Stimulated activated CD4-positive, alpha-beta T cell treated with anti-CD3 and anti-CD28 coated beads, Interleukin-4, amount 100 ng/mL, for 1 hour (primary cell): ENCODE data around the gene RNF43.

Experiments
- DNase-seq: peaks from one replicate; pipeline ENCODE4 v3.0.0-alpha.2; 2020

The RNF43 gene

DNA sequence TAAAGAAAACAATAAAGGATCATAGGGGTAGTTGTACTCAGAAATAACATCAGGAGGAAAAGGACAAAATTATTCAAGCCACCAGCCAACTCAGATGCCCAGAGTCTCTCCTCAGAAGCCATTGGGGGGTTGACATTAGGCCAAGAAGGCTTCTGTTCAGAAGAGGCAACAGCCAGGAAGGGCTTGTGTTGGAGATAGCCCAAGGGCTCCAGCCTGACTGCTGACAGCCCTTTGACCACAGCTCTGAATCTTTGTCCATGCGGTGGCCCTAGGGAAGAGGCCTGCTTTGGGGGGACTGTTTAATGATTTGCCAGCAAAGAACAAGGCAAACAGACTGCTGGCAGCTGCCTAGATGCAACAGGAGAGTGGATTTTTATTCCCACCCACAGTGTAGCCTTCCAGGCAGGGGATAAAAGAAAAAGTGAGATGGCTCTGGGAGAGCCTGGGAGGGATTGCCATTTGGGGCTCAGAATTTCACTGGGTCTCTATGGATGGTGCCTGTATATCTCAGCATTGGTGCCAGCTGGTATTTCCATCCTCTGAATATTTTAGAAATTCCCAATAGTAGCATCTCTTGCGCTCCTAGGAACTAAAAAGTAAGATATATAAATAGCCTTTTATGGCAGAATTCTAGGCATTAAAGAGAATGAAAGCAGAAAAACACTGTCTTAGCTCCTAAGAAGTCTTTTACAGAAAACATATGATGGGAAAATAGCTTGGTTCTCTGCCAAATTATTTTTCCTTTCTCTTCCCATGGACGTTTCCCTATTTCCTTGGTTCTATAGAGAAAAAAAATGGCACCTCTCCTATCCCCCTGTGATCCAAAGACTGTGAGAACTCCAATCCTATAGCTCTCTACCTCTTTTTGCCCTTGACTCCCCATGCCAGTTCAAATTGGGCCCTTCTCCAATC lies 36.0 kb downstream of the RNF43 start:
- no peak for DNase-seq

DNA sequence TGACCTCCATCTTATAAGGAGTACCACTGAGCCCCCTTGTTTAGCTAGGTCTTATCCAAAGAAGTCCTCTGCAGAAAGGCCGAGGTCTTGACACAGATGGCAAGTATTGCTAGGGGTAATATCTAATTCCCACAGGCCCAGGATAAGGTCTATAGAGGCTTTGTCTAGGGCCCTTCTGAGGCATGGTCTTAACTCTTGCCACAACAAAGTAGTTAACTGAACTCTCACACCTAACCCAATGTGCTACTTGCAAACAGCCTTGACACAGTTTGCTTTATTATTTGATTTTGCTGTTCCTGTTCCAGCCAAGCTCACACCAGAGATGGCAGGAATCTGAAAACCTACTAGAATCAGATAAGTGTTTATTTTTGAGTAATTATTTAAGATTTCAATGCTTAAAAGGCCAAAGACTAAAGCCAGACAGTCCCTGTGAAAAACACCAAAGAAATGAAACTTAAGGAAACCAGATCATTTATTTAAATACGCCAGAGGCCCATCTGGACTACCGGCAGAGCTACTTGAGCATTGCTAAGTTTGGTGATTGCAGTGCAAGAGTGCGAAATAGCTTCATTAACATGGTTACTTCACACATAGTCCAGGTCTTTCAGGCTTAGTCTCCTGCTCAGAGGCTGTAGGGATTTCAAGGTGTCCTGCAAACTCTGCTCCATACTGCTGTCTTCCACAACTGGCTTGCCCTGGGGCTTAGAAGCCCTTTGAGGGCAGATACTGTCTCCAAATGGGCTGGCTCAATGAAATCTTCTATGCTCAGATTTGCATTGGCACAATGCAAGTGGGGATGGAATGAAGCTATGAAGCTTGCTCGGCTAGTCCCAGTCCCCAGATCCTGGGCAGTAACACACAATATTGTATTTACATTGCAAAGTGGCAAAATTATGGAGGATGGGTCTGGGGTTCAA lies 36.9 kb downstream of the RNF43 start:
- DNase-seq = no peak

DNA sequence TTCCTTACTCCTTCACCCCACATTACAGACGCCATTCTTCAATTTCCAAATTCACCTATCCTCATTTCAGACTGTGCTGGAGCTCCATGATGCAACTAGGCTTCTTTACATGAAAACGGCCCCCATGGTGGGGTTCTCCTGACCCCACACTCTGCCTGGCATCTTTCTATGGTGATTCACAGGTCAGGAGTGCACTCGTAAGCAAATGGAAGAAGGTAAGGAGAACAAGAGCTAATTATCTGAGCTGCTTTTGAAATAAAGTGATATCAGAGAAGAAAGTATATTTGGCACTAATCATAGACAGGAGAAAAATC lies 37.9 kb downstream of the RNF43 start:
- no peak for DNase-seq

DNA sequence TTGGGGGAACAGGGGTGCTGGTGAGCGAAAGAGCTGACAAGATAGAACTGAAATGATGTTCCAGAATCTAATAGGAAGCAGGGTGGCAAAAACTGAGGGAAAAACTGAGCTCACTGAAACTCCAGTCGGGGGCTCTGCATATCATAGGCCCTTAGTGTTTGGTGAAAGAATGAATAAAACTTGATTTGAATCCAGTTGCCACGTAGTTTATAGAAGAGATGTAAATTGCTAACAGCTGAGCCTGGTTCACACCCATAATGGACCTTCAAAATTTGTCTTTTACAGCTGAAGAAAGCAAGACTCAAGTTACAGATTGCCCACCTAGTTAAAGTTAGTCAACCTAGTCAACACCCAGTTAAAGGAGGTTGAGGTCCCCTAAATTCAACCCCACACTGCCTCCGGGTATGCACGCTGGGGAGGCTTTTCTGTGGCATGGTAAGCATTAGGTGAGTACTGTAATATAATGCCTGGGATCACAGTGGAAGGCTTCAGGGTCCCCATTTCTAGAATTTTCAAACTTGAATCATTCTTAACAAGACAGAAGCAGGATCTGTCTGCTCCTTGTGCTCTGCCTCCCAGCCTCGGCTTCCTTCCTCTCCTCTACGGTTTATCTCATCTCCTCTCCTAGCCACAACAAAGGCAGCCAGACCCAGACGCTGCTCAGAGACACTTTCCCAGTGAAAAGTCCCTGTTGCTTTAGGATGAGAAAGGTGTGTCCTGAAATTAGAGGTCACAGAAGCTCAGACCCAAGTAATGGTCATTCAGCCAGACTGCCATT lies 38.4 kb downstream of the RNF43 start:
- no peak for DNase-seq

DNA sequence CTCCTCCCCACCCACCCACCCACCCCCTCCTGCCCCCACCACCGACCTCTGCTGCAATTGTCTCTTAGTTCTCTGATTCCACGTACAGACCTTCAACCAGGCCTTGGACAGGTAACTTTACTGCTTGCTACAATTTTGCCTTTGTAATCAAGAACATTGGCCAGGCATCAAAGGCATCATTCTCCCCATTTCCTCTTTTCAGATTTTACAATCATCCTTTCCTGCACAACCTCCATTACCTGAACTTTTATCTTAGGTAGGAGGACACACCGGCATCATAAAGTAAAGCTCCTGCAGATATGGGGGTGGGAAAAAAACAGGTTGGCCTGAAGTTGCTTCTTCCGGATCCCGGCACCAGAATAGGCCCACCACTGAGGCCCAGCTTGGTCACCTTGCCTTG lies 39.7 kb downstream of the RNF43 start:
- DNase-seq = no peak

DNA sequence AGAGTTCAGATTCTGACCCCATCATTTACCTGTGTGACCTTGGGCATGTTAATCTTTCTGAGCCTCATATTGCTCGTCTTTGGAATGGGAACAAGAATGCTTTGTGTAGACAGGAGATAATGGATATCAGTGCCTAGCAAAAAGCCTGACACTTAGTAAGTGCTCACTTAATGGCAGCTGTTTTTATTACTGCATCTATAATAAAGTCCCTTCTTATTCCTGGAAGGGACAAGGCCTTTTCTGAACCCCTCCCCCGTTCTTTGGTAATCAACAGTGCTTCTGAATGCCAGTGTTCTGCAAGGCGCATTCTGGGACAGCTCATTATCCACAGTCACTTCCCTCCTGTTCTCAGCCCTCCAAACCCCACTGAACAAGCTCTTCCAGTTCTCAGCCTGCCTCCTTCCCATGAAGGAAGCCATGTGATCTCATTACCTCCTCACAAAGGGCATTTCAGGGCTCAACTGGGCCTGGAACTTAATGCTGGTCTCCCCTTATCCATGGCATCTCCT lies 40.2 kb downstream of the RNF43 start:
- DNase-seq = no peak

DNA sequence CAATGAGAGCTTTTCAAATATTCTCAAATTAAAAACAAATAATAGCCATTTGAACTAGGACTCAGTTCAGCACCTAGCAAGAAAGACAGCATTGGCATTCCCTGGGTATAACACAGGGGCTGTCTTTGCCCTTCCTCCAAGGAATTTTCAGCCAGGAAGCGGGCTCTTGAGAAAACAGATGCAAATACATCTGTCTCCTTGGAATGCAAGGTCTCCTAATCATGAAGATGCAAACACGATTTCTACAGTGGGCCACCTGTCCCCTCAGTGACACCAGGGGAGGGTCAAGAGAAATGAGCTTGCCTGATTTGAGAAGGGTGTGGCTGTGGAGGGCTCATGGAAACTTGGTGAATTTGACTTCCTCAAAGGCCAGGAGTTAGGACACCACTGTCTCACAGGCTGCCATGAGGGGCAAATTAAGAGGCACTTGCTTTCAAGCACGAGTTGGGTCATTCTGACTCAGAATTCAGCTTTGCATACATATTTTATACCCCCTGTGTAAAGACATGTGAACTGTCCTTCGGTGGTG lies 40.8 kb downstream of the RNF43 start:
- DNase-seq = no peak

DNA sequence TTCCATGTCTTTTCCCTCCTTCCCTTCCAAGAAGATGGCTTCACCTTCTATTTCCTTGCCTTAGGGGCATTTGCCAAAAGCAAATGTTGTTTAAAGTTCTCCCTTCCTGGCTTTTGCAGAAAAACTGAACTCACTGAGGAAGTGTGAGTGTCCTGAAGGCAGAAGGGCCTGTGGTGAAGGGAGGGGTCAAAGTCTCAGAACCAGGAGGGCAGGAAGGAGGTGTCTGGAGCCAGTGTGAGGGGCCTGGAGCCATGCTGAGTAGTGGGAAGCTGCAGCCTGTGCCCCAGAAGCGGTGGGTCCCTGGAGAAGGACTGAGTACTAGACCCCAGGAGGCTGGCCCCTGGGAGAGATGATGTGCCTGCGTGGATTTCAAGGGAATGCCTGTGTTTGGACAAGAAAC lies 41.5 kb downstream of the RNF43 start:
- DNase-seq = no peak

DNA sequence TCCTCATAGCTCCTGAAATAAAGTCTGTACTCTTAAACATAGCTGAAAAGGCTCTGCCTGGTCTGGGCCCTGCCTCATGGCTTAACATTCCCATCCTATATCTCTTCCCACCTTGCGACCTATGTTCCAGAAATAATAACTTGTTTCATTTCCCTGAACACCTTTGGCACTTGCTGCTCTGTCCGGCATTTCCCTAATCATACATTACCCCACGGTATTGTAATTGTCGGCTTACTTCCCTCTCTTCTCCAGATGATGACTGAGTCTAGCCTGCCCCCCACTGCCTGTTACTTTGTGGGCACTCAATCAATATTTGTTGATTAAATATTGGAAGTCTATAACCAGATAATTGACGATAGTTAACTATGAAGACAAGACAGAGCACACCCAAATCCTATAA lies 42.1 kb downstream of the RNF43 start:
- DNase-seq = no peak

DNA sequence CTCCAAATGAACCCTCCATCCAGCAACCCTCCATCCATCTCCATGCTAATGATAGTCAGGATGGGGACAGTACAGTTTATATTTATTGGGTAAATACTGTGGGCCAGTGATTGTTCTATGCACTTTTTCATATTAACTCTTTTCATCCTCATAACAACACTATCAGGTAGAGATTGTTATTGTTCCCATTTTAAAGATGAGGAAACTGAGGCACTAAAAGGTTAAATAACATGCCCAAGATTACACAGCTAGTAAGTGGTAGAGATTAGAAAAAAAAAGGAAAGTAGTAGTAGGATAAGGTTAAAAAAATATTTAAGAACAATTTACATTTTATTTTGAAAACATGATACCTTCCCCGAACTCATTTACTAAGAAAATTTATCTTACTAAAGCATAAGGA lies 43.4 kb downstream of the RNF43 start:
- DNase-seq = no peak

DNA sequence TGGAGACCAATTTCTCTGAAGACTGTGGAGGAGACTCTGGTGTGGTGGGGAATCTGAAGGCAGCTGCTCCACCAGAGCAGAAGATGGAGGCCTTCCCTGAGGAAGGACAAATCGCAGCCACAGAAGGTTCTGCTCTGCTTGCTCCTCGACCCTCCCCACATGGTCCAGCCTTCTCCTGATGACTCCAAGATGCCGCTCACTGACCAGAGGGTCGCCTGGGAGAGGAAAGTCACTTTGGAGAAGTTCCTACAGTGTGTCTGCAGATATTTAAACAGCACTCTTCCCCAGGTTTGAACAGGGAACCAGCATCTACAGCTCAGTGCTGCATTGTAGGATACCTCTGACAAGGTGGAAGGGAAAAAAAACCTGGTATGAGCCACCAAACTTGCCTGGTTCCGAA lies 44.3 kb downstream of the RNF43 start:
- DNase-seq = no peak

DNA sequence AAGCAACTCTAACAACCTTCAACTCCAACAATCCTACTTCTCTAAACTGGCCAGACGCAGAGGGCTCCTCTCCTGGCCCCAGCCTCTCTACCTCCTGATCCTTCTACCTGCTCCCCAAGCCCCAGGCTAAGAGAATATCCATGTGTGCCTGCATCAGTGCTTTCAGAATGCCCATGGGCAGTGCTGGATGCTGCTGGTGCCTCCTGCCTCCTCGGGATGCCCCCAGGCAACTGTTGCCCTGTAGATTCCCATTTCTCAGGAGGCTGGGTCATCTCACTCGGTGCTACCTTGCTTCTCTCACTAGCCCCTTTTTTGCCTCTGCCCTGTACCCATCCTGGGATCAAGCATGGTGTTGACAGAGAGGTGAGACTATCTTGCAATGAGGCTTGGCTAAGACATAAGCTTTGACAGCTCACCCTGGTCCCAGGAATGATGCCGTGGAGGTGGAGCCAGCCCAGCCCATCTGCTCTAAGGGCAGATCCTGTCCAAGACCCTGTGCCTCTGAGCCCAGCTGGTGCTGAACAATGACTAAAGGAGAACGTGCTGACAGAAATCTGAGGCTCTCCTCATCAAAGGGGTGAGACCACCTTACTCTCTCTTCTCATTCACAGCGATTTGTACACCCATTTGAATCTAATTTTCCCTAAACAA lies 45.9 kb downstream of the RNF43 start:
- no peak for DNase-seq

DNA sequence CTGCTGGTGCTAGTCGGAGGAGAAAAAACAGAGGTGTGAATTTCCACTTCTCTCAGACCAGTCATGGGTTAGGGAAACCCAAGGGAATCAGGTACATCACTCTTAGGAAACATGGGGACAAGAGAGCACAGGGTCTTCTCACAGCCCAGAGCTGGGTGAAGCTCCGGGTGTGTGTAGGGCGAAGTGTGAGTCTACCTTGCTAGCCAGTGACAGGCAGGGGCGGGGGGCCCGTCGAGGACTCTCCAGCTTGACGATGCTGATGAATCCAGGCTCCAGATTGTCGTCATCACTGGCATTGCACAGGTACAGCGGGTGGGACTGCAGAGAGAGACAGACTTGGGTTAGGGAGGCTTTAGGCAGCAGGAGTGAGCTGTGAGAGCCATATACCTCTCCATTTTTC lies 46.6 kb downstream of the RNF43 start:
- DNase-seq = no peak

DNA sequence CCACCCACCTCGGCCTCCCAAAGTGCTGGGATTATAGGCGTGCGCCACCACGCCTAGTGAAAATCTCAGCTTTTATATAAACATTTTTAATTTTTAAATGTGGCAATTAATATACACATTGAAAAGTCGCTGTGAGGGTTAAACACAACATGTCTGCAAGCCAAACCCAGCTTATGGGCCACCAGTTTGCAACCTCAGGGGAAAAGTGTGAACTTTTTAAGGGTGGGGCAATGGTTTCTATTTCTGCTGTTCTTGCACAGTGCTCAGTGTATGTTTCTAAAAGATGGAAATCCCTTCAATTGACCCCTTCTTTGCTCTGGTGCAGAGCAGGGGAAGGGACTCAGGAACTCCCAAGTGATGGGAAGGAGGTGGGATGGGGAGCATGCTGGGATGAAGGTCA lies 47.0 kb downstream of the RNF43 start:
- no peak for DNase-seq

DNA sequence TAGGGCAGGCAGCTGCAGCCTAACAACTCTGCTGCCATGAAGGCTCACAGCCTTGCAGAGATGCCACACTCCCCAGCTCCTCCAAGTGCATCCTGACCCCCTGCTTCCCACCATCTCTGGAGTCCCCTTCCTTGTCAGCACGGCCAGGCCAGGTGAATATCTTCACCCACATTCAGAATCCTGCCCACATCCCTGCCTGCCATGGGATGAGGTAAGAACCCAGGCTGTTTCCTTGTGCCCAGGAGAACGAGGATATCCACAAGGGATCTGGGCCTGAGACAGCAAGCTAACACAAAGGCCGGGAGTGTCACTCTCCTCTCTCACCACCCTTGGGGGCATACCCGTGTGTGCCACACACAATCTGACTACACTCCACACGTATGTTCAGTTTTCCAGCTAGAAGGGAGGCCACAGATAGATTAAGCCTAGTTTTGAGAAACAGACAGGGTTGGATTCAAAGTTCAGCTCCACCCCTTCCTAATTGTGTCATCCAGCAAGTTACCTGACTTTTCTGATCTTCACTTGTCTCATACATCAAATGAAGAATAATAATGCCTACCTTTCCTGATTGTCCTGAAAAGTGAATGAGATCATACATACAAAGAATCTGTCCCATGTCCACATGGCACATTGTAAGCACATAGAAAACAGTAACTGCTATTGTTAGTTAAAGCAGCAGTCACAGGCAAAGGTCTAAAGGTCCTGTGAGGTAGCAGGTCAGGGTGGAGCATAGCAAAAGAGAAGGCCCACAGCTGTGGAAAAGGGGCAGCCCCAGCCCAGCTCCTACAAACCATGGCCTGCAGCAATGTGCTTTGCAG lies 47.9 kb downstream of the RNF43 start:
- no peak for DNase-seq

DNA sequence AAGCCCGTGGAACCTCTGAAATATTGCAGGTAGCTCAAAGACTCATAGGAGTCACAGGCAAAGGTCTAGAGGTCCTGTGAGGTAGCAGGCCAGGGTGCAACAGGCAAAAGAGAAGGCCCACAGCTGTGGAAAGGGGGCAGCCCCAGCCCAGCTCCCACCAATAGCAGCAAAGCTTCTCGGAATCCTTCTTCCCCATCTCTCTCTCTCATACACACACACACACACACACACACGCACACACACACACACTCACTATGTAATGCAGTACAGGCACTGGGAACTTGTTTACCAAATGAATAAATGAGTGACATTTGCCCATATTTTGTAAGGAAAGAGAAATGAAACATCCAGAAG lies 48.5 kb downstream of the RNF43 start:
- DNase-seq = no peak
